DOHH2 (cell line): Measurements from ENCODE around the gene FAM184B.

ENCODE experiments used
- EZH2phosphoT487 ChIP-seq: fragments of 200-600 bp; sonication (generic); IDR thresholded peaks from 2 replicates; pipeline ENCODE4 v1.6.1; 2017; ENCODE audit warnings: borderline replicate concordance, mild to moderate bottlenecking, antibody characterized with exemption, low read length, moderate library complexity, mixed read lengths
- TF ChIP-seq, protein P1 (sequence below): fragments of 200-600 bp; sonication (generic); IDR thresholded peaks from one replicate; pipeline ENCODE4 v1.5.1; 2014; ENCODE audit warnings: antibody characterized with exemption, mild to moderate bottlenecking, low read depth, low read length; ENCODE audit not compliant: poor library complexity, severe bottlenecking

DNA sequence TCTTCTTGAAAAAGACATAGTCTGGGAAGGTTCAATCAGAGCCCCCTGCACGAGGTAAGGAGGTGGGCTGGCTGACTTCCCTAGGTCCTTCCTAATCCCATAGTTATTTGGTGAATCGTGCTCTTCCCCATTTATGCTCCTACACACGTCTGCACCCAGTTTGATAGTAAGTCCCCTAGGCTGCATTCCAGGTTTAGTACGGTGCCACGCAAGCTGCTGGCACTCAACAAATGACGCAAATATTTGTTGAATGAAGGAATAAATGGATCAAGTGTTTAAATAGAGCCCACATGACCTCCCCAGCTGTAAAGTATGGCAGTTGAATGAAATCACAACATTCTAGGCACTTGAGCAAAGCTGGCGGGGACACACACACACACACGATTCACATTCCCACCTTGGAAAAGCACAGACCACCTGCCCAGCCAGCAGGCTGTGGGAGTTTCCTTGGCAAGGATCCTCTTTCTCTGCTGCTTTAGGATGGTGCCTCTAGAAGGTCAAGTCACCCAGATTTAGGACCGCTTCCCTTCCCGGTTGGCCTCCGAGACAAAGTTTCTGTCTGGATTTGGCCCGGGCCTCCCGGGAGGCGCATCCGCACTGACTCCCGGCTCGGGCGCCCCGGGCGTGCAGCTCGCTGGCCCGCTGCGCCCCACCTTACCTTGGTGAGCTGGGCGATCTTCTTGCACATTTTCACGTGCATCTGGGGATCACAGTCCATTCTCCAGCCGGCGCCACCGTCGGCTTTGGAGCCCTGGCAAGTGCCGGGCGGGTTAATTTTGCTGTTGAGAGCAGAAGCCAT is 721 bp downstream of the FAM184B start:
- TF ChIP-seq EZH2phosphoT487: no peak
- TF ChIP-seq, protein P1, sequence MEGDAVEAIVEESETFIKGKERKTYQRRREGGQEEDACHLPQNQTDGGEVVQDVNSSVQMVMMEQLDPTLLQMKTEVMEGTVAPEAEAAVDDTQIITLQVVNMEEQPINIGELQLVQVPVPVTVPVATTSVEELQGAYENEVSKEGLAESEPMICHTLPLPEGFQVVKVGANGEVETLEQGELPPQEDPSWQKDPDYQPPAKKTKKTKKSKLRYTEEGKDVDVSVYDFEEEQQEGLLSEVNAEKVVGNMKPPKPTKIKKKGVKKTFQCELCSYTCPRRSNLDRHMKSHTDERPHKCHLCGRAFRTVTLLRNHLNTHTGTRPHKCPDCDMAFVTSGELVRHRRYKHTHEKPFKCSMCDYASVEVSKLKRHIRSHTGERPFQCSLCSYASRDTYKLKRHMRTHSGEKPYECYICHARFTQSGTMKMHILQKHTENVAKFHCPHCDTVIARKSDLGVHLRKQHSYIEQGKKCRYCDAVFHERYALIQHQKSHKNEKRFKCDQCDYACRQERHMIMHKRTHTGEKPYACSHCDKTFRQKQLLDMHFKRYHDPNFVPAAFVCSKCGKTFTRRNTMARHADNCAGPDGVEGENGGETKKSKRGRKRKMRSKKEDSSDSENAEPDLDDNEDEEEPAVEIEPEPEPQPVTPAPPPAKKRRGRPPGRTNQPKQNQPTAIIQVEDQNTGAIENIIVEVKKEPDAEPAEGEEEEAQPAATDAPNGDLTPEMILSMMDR: no peak
